IMR-90 (cell line): ENCODE data around the gene ITSN1. TPM values are rescaled to one million over a fixed set of nuclear protein-coding genes. Genes with fewer than 3 reads are reported as not detected.
A peak's percentile ranks its signal among the peaks of the same experiment; 100 is the strongest.

Source experiments
- ATAC-seq: fragments of 200-7000 bp; cut with Tn5 transposase; 2 replicates; pipeline ENCODE4 v1.9.1; 2020; ENCODE audit warnings: low read depth, mild to moderate bottlenecking, moderate library complexity
- BruUV-seq: library from RNA; stranded (reverse); fragments of 400-500 nt; replicated peaks from 2 replicates; lab custom pipeline; 2021; lab: Mats Ljungman, UMichigan
- CTCF ChIA-PET: fragments of 300-600 bp; formaldehyde crosslinking; extraction: SDS; loops from one replicate; lab custom pipeline; 2021; ENCODE audit warnings: antibody characterized with exemption; lab: Yijun Ruan, JAX
- POLR2A ChIA-PET: fragments of 300-600 bp; sonication (Branson Sonifier 250); formaldehyde crosslinking; loops from one replicate; lab custom pipeline; 2022; ENCODE audit warnings: antibody characterized with exemption; ENCODE audit not compliant: unreplicated experiment; lab: Charles Lee
- DNase-seq: peaks from one replicate; pipeline ENCODE4 v3.0.0; 2013
- H2AFZ ChIP-seq: replicated peaks from 2 replicates; pipeline ENCODE3; 2013; ENCODE audit warnings: low read length, mild to moderate bottlenecking; ENCODE audit not compliant: poor library complexity
- H2AK5ac ChIP-seq: 2 replicates; pipeline ENCODE4 v1.6.1; 2013; ENCODE audit warnings: low read depth, low read length, inconsistent platforms
- H2AK9ac ChIP-seq: replicated peaks from 2 replicates; pipeline ENCODE3; 2013; ENCODE audit warnings: mild to moderate bottlenecking, low read depth, low read length, moderate library complexity; ENCODE audit not compliant: poor library complexity
- H2BK120ac ChIP-seq: 2 replicates; pipeline ENCODE4 v1.6.1; 2013; ENCODE audit warnings: low read depth, low read length, inconsistent platforms
- H2BK15ac ChIP-seq: 3 replicates; pipeline ENCODE4 v1.6.1; 2013; ENCODE audit warnings: low read depth, low read length, inconsistent platforms
- H2BK20ac ChIP-seq: 2 replicates; pipeline ENCODE4 v1.6.1; 2013; ENCODE audit warnings: low read depth, mild to moderate bottlenecking, inconsistent platforms, low read length, moderate library complexity
- H2BK5ac ChIP-seq: 2 replicates; pipeline ENCODE4 v1.6.1; 2013; ENCODE audit warnings: mild to moderate bottlenecking, low read depth, low read length, inconsistent platforms; ENCODE audit not compliant: poor library complexity, severe bottlenecking
- H3K14ac ChIP-seq: replicated peaks from 2 replicates; pipeline ENCODE4 v1.6.1; 2013; ENCODE audit warnings: low read depth, low read length, inconsistent platforms
- H3K18ac ChIP-seq: 2 replicates; pipeline ENCODE4 v1.6.1; 2013; ENCODE audit warnings: low read depth, low read length, control low read depth
- H3K23ac ChIP-seq: 2 replicates; pipeline ENCODE4 v1.6.1; 2013; ENCODE audit warnings: low read depth, low read length, inconsistent platforms
- H3K27ac ChIP-seq: 2 replicates; pipeline ENCODE4 v1.5.1; 2013; ENCODE audit warnings: mild to moderate bottlenecking, control low read depth, low read length; ENCODE audit not compliant: insufficient read depth
- H3K27me3 ChIP-seq: 2 replicates; pipeline ENCODE4 v1.6.1; 2013; ENCODE audit warnings: low read length; ENCODE audit not compliant: control insufficient read depth, insufficient read depth
- H3K36me3 ChIP-seq: 2 replicates; pipeline ENCODE4 v1.6.1; 2013; ENCODE audit warnings: low read length, mixed read lengths; ENCODE audit not compliant: control insufficient read depth, insufficient read depth
- H3K4ac ChIP-seq: 2 replicates; pipeline ENCODE4 v1.6.1; 2013; ENCODE audit warnings: low read depth, low read length, inconsistent platforms
- H3K4me1 ChIP-seq: 2 replicates; pipeline ENCODE4 v1.6.1; 2013; ENCODE audit warnings: low read length, mixed read lengths; ENCODE audit not compliant: control insufficient read depth, insufficient read depth
- H3K4me2 ChIP-seq: 2 replicates; pipeline ENCODE4 v1.6.1; 2013; ENCODE audit warnings: low read depth, mild to moderate bottlenecking, control low read depth, low read length, moderate library complexity
- H3K4me3 ChIP-seq: 2 replicates; pipeline ENCODE4 v1.5.1; 2013; ENCODE audit warnings: low read depth, mild to moderate bottlenecking, control low read depth, low read length, moderate library complexity; ENCODE audit not compliant: insufficient read depth
- H3K56ac ChIP-seq: 2 replicates; pipeline ENCODE4 v1.6.1; 2013; ENCODE audit warnings: low read length, inconsistent platforms; ENCODE audit not compliant: insufficient read depth; ENCODE audit errors: extremely low read depth
- H3K79me1 ChIP-seq, 2 experiments: 2 replicates each; pipeline ENCODE4 v1.6.1; 2013; ENCODE audit warnings: low read length in 2 of 2, inconsistent platforms in 1 of 2, low read depth in 1 of 2
- H3K9ac ChIP-seq: 2 replicates; pipeline ENCODE4 v1.6.1; 2013; ENCODE audit warnings: low read depth, low read length, control low read depth
- H3K9me1 ChIP-seq: 2 replicates; pipeline ENCODE4 v1.6.1; 2013; ENCODE audit warnings: low read length, inconsistent platforms; ENCODE audit not compliant: insufficient read depth
- H3K9me3 ChIP-seq: 2 replicates; pipeline ENCODE4 v1.6.1; 2013; ENCODE audit warnings: low read length; ENCODE audit not compliant: control insufficient read depth, insufficient read depth
- H4K20me1 ChIP-seq: 2 replicates; pipeline ENCODE4 v1.6.1; 2013; ENCODE audit warnings: low read length, inconsistent platforms; ENCODE audit not compliant: insufficient read depth
- H4K5ac ChIP-seq: 2 replicates; pipeline ENCODE4 v1.6.1; 2013; ENCODE audit warnings: mild to moderate bottlenecking, low read depth, low read length, control low read depth
- H4K8ac ChIP-seq, 2 experiments: 2 replicates each; pipeline ENCODE4 v1.6.1; 2013; ENCODE audit warnings: low read depth in 2 of 2, low read length in 2 of 2, control low read depth in 1 of 2, inconsistent platforms in 1 of 2
- H4K91ac ChIP-seq: 2 replicates; pipeline ENCODE4 v1.6.1; 2013; ENCODE audit warnings: low read depth, low read length, inconsistent platforms; ENCODE audit not compliant: insufficient read depth
- BHLHE40 ChIP-seq: fragments of 150-350 bp; IDR thresholded peaks from 2 replicates; pipeline ENCODE4 v1.6.1; 2016; ENCODE audit warnings: mild to moderate bottlenecking, low read depth, low read length
- CEBPB ChIP-seq: IDR thresholded peaks from 2 replicates; pipeline ENCODE4 v1.6.1; 2012; ENCODE audit warnings: low read depth, low read length, improper control_type of control experiment
- FOS ChIP-seq: fragments of 150-350 bp; IDR thresholded peaks from 2 replicates; pipeline ENCODE4 v1.6.1; 2016; ENCODE audit warnings: low read depth, low read length
- MAZ ChIP-seq: IDR thresholded peaks from 2 replicates; pipeline ENCODE4 v1.6.1; 2012; ENCODE audit warnings: low read depth, mild to moderate bottlenecking, low read length, improper control_type of control experiment, moderate library complexity, borderline replicate concordance
- POLR2A ChIP-seq: IDR thresholded peaks from 2 replicates; pipeline ENCODE4 v1.6.1; 2012; ENCODE audit warnings: mild to moderate bottlenecking, low read depth, low read length
- RAD21 ChIP-seq: IDR thresholded peaks from 2 replicates; pipeline ENCODE4 v1.6.1; 2012; ENCODE audit warnings: low read length, improper control_type of control experiment
- RCOR1 ChIP-seq: IDR thresholded peaks from 2 replicates; pipeline ENCODE4 v1.6.1; 2012; ENCODE audit warnings: mild to moderate bottlenecking, low read length, improper control_type of control experiment; ENCODE audit not compliant: insufficient replicate concordance
- RFX5 ChIP-seq: IDR thresholded peaks from 2 replicates; pipeline ENCODE4 v1.8.0; 2012; ENCODE audit warnings: low read depth, mild to moderate bottlenecking, low read length, moderate library complexity
- WGBS, 2 experiments: methylation state at CpG; one replicate each; pipeline versions ENCODE4 v1.1.5 to v1.1.7; 2013; ENCODE audit warnings: missing lambda C conversion rate in 2 of 2; ENCODE audit not compliant: insufficient read length in 1 of 2; ENCODE audit errors: extremely low coverage in 2 of 2; 5-methylcytosine and 5-hydroxymethylcytosine counted together
- dilution Hi-C: fragments of 300-500 bp; cut with HindIII; formaldehyde crosslinking; loops from one replicate; pipeline ENCODE4 v1.14.3; 2018; ENCODE audit warnings: low sequenced_read_pairs; ENCODE audit not compliant: unreplicated experiment
- in situ Hi-C: fragments of 300-500 bp; cut with MboI; formaldehyde crosslinking; loops from 3 replicates; pipeline ENCODE4 v1.14.3; 2019; ENCODE audit warnings: low sequenced_read_pairs, inconsistent platforms, mixed read lengths
- intact Hi-C: fragments of 100-400 bp; cut with micrococcal nuclease; formaldehyde crosslinking; loops from 2 replicates; pipeline ENCODE4 v1.10.0; 2022
- polyA plus RNA-seq, 3 experiments: library from polyadenylated mRNA; depleted of rRNA; stranded (reverse); fragments of >200 nt; gene quantifications; 2 replicates each; pipeline ENCODE4 v1.2.3, GENCODE V29; 2012; ENCODE audit warnings: low replicate concordance in 1 of 3
- total RNA-seq: library from RNA; depleted of rRNA; stranded (reverse); fragments of >200 nt; gene quantifications from 2 replicates; pipeline ENCODE4 v1.2.3, GENCODE V29; 2012
- TF ChIP-seq, protein P1 (sequence below): fragments of 150-350 bp; IDR thresholded peaks from 2 replicates; pipeline ENCODE4 v1.6.1; 2017; ENCODE audit warnings: mild to moderate bottlenecking, antibody characterized with exemption, low read length, low read depth
- TF ChIP-seq, protein P2 (sequence below): fragments of 150-350 bp; IDR thresholded peaks from 2 replicates; pipeline ENCODE4 v1.6.1; 2016; ENCODE audit warnings: low read depth, mild to moderate bottlenecking, low read length, moderate library complexity, borderline replicate concordance
- TF ChIP-seq, protein P3 (sequence below): conservative IDR thresholded peaks from 2 replicates; pipeline ENCODE4 v1.5.1; 2012; ENCODE audit warnings: mild to moderate bottlenecking, low read depth, low read length, improper control_type of control experiment

Gene ITSN1
- total and polyA plus RNA-seq, 2 of the 4 experiments (the other 2 are of a cell fraction): 45.4 to 62.0 TPM

DNA sequence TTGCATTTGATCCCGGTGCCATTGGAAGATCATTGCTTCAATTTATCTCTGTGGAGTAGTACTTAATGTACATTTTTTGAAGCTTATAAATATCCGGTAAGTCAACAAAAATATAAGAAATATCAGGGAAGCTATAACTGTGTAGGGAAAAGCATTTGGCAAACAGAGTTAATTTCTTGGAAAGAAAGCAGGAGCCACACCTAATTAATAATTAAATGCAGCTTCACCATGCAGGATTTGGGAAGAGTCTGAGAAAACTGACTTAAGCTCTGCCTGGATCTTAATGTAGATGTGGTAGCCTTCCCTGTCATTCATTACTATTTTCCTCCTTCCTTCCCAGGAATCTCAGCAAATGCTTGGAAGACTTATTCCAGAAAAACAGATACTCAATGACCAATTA, 138.8 kb downstream of the ITSN1 start:
- H3K23ac ChIP-seq: no peak overlapping the region
- no peak overlapping the region for H2AK5ac ChIP-seq
- dilution Hi-C loops (no loop called here), intact Hi-C loops (no loop called here), in situ Hi-C loops (no loop called here)
- ChIA-PET CTCF (interaction anchor here (0.6 to 1.1 kb wide), 2 partner anchors 17 to 111 kb away, joined by 4 to 5 read pairs; no protein-coding TSS in a partner anchor), POLR2A (no interaction called here)
- no peak overlapping the region for H3K14ac ChIP-seq
- DNase-seq: no peak
- H4K8ac ChIP-seq: no peak overlapping the region
- no peaks in the 10 kb centered on the region for H3K9me3 ChIP-seq
- H2BK15ac ChIP-seq: no peak overlapping the region
- BruUV-seq: no TSS peak
- no peak overlapping the region for H2BK20ac ChIP-seq
- H3K4me2 ChIP-seq: no peak overlapping the region; the same call in 1 of the 2 replicates
- H3K27me3 ChIP-seq: no peaks in the 10 kb centered on the region
- no peak for ATAC-seq
- H3K56ac ChIP-seq: no peak overlapping the region
- no peak overlapping the region for H4K91ac ChIP-seq
- H4K20me1 ChIP-seq: no peaks in the 10 kb centered on the region; the same call in 1 of the 2 replicates
- TF ChIP-seq, protein P1, sequence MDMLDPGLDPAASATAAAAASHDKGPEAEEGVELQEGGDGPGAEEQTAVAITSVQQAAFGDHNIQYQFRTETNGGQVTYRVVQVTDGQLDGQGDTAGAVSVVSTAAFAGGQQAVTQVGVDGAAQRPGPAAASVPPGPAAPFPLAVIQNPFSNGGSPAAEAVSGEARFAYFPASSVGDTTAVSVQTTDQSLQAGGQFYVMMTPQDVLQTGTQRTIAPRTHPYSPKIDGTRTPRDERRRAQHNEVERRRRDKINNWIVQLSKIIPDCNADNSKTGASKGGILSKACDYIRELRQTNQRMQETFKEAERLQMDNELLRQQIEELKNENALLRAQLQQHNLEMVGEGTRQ: no peak
- TF ChIP-seq RFX5 (no peak), RCOR1 (no peak), POLR2A (no peak), RAD21 (no peak), MAZ (no peak), FOS (no peak), CEBPB (no peak), BHLHE40 (no peak)
- TF ChIP-seq, protein P2, sequence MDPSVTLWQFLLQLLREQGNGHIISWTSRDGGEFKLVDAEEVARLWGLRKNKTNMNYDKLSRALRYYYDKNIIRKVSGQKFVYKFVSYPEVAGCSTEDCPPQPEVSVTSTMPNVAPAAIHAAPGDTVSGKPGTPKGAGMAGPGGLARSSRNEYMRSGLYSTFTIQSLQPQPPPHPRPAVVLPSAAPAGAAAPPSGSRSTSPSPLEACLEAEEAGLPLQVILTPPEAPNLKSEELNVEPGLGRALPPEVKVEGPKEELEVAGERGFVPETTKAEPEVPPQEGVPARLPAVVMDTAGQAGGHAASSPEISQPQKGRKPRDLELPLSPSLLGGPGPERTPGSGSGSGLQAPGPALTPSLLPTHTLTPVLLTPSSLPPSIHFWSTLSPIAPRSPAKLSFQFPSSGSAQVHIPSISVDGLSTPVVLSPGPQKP: no peak
- TF ChIP-seq, protein P3, sequence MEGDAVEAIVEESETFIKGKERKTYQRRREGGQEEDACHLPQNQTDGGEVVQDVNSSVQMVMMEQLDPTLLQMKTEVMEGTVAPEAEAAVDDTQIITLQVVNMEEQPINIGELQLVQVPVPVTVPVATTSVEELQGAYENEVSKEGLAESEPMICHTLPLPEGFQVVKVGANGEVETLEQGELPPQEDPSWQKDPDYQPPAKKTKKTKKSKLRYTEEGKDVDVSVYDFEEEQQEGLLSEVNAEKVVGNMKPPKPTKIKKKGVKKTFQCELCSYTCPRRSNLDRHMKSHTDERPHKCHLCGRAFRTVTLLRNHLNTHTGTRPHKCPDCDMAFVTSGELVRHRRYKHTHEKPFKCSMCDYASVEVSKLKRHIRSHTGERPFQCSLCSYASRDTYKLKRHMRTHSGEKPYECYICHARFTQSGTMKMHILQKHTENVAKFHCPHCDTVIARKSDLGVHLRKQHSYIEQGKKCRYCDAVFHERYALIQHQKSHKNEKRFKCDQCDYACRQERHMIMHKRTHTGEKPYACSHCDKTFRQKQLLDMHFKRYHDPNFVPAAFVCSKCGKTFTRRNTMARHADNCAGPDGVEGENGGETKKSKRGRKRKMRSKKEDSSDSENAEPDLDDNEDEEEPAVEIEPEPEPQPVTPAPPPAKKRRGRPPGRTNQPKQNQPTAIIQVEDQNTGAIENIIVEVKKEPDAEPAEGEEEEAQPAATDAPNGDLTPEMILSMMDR: no peak
- H3K79me1 ChIP-seq: peaks cover 4 to 9% of the 10 kb centered on the region in 2 experiments; a peak in 3 of 4 replicates
- H3K9ac ChIP-seq: no peak overlapping the region; the same call in 1 of the 2 replicates
- H3K27ac ChIP-seq: no peak overlapping the region
- no peak overlapping the region for H2BK120ac ChIP-seq
- no CpG with 5 or more reads among the region's 2 CpGs for WGBS, 2 experiments
- H3K36me3 ChIP-seq: peaks cover 7% of the 10 kb centered on the region
- no peak overlapping the region for H3K4me3 ChIP-seq
- H2BK5ac ChIP-seq: no peak overlapping the region
- no peak overlapping the region for H2AFZ ChIP-seq
- peak overlapping the region; percentile 29; the same call in 1 of the 2 replicates for H3K18ac ChIP-seq
- no peaks in the 10 kb centered on the region for H3K9me1 ChIP-seq
- H4K5ac ChIP-seq: no peak overlapping the region
- no peak overlapping the region for H3K4ac ChIP-seq
- no peak overlapping the region for H2AK9ac ChIP-seq
- H3K4me1 ChIP-seq: no peaks in the 10 kb centered on the region
